Parathyroid adenoma (tissue), 2 donors: ENCODE results near the gene PSMC3.

ENCODE experiments used
- H2AFZ ChIP-seq: fragments of 300-600 bp; sonication (generic); one replicate; pipeline ENCODE4 v1.7.0; 2017; ENCODE audit warnings: antibody characterized with exemption, mild to moderate bottlenecking
- H3K27ac ChIP-seq: fragments of 300-600 bp; sonication (generic); one replicate; pipeline ENCODE4 v1.7.0; 2017
- H3K27me3 ChIP-seq: fragments of 300-600 bp; sonication (generic); one replicate; pipeline ENCODE4 v1.7.0; 2017; ENCODE audit warnings: low read length; ENCODE audit not compliant: control insufficient read depth, insufficient read depth
- H3K36me3 ChIP-seq: fragments of 300-600 bp; sonication (generic); one replicate; pipeline ENCODE4 v1.7.0; 2017; ENCODE audit warnings: low read length; ENCODE audit not compliant: control insufficient read depth, insufficient read depth
- H3K4me1 ChIP-seq: fragments of 300-600 bp; sonication (generic); one replicate; pipeline ENCODE4 v1.7.0; 2017; ENCODE audit warnings: control low read depth
- H3K4me2 ChIP-seq: fragments of 300-600 bp; sonication (generic); one replicate; pipeline ENCODE4 v1.7.0; 2017; ENCODE audit warnings: low read length
- H3K4me3 ChIP-seq: fragments of 300-600 bp; sonication (generic); one replicate; pipeline ENCODE4 v1.7.0; 2017; ENCODE audit warnings: low read depth, low read length
- H3K79me2 ChIP-seq: fragments of 300-600 bp; sonication (generic); one replicate; pipeline ENCODE4 v1.7.0; 2017; ENCODE audit warnings: control low read depth
- H3K9ac ChIP-seq: fragments of 300-600 bp; sonication (generic); one replicate; pipeline ENCODE4 v1.7.0; 2017; ENCODE audit warnings: mild to moderate bottlenecking
- H3K9me3 ChIP-seq: fragments of 300-600 bp; sonication (generic); one replicate; pipeline ENCODE4 v1.7.0; 2017; ENCODE audit warnings: low read length; ENCODE audit not compliant: control insufficient read depth
- TF ChIP-seq, protein P1 (sequence below): fragments of 300-600 bp; sonication (generic); IDR thresholded peaks from one replicate; pipeline ENCODE4 v1.7.0; 2017; ENCODE audit warnings: antibody characterized with exemption, mild to moderate bottlenecking
- donor health status: primary hyperparathyroidism.

The PSMC3 gene

DNA sequence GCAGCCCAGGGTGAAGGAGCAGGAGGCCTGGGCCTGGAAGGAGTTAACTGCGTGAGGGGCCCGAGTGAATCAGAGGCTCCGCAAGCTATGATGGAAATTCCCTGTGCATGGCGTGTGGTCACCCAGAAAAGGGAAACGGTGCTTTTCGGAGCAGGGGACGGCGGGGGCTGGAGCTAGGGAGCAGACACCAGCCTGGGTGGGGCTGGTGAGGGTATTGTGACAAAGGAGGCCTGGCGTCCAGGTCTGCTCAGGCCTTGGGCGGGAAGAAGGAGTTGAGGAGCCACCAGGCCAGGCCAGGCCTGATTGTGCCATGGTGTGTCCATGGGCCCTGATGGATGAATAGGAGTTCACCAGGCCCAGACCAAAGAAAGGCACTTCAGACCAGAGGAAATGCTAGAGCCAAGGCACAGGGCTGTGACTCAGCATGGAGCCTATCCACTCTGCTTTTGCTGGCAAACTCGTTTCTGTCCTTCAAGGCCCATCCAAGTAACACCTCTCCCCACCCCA is 35.1 kb downstream of the PSMC3 start:
- Histone ChIP-seq H3K36me3 (no peaks in the 10 kb centered on the region), H3K79me2 (no peaks in the 10 kb centered on the region), H3K4me3 (no peak overlapping the region), H3K27me3 (no peaks in the 10 kb centered on the region), H3K9ac (no peak overlapping the region), H3K27ac (no peak overlapping the region), H3K4me1 (no peaks in the 10 kb centered on the region), H2AFZ (no peak overlapping the region), H3K9me3 (no peaks in the 10 kb centered on the region), H3K4me2 (no peak overlapping the region)
- TF ChIP-seq, protein P1, sequence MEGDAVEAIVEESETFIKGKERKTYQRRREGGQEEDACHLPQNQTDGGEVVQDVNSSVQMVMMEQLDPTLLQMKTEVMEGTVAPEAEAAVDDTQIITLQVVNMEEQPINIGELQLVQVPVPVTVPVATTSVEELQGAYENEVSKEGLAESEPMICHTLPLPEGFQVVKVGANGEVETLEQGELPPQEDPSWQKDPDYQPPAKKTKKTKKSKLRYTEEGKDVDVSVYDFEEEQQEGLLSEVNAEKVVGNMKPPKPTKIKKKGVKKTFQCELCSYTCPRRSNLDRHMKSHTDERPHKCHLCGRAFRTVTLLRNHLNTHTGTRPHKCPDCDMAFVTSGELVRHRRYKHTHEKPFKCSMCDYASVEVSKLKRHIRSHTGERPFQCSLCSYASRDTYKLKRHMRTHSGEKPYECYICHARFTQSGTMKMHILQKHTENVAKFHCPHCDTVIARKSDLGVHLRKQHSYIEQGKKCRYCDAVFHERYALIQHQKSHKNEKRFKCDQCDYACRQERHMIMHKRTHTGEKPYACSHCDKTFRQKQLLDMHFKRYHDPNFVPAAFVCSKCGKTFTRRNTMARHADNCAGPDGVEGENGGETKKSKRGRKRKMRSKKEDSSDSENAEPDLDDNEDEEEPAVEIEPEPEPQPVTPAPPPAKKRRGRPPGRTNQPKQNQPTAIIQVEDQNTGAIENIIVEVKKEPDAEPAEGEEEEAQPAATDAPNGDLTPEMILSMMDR: no peak

DNA sequence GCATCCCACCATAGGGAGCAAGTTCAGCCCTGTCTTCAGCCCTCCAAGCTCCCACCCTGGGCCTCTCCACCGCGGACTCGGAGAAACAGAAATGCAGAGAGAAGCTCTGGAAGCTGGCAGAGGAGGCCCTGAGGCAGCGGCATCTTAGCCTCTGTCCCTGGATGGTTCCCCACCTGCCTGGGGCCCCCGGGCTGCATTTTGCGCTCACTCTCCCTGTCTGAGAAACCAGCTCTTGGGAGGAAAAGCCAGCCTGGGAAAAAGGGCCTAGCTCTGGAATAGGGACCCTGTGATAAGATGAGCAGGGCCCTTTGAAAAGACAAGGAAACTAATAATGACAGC is 35.8 kb downstream of the PSMC3 start:
- Histone ChIP-seq H3K9me3 (no peaks in the 10 kb centered on the region), H3K27me3 (no peaks in the 10 kb centered on the region), H3K9ac (no peak overlapping the region), H3K4me1 (no peaks in the 10 kb centered on the region), H3K79me2 (no peaks in the 10 kb centered on the region), H2AFZ (no peak overlapping the region), H3K4me3 (no peak overlapping the region), H3K4me2 (no peak overlapping the region), H3K27ac (no peak overlapping the region), H3K36me3 (no peaks in the 10 kb centered on the region)
- TF ChIP-seq, protein P1: no peak

GRCh38 chr11:47389577-47390421 is 36.4 kb downstream of the PSMC3 start:
- Histone ChIP-seq H3K27me3 (no peaks in the 10 kb centered on the region), H3K36me3 (no peaks in the 10 kb centered on the region), H3K27ac (no peak overlapping the region), H3K79me2 (no peaks in the 10 kb centered on the region), H3K9ac (no peak overlapping the region), H3K9me3 (no peaks in the 10 kb centered on the region), H3K4me3 (no peak overlapping the region), H3K4me2 (no peak overlapping the region), H2AFZ (no peak overlapping the region), H3K4me1 (no peaks in the 10 kb centered on the region)
- TF ChIP-seq, protein P1: no peak

GRCh38 chr11:47388697-47389576 is 37.3 kb downstream of the PSMC3 start:
- no peak overlapping the region for H3K4me2 ChIP-seq
- H3K4me1 ChIP-seq: no peaks in the 10 kb centered on the region
- no peak overlapping the region for H2AFZ ChIP-seq
- no peaks in the 10 kb centered on the region for H3K79me2 ChIP-seq
- H3K4me3 ChIP-seq: no peak overlapping the region
- TF ChIP-seq, protein P1: no peak
- H3K9ac ChIP-seq: no peak overlapping the region
- no peak overlapping the region for H3K27ac ChIP-seq
- no peaks in the 10 kb centered on the region for H3K27me3 ChIP-seq
- no peaks in the 10 kb centered on the region for H3K36me3 ChIP-seq
- no peaks in the 10 kb centered on the region for H3K9me3 ChIP-seq
